Stomach (tissue), 19 donors: ENCODE data around the gene TEX53. TPM values are rescaled to one million over a fixed set of nuclear protein-coding genes. Genes with fewer than 3 reads are reported as not detected.

ENCODE experiments used
- DNase-seq, 2 donors: peaks; one replicate each; pipeline versions ENCODE4 v3.0.0 to v3.0.0-alpha.2; 2013 to 2019
- H3K27ac ChIP-seq, 5 donors: fragments of 200-600 bp in 4 of 5; sonication (generic) in 4 of 5; one replicate each; pipeline ENCODE4 v1.5.1; 2013 to 2019; ENCODE audit warnings: mild to moderate bottlenecking in 1 of 5, moderate library complexity in 1 of 5
- H3K27me3 ChIP-seq, 3 donors: fragments of 200-600 bp; sonication (generic); one replicate each; pipeline ENCODE4 v1.5.1; 2017 to 2019; ENCODE audit warnings: mixed run types in 1 of 3
- H3K36me3 ChIP-seq, 4 donors: fragments of 200-600 bp; sonication (generic); 1 replicate in 3 of 4; 2 replicates in 1 of 4; pipeline ENCODE4 v1.5.1; 2016 to 2019
- H3K4me1 ChIP-seq, 4 donors: fragments of 200-600 bp; sonication (generic); one replicate each; pipeline ENCODE4 v1.5.1; 2016 to 2019
- H3K4me3 ChIP-seq, 4 donors: fragments of 200-600 bp; sonication (generic) in 3 of 4; one replicate each; pipeline ENCODE4 v1.5.1; 2016 to 2019; ENCODE audit warnings: mild to moderate bottlenecking in 1 of 4
- H3K9me3 ChIP-seq, 4 donors: fragments of 200-600 bp; sonication (generic); one replicate each; pipeline ENCODE4 v1.5.1; 2016 to 2019
- CTCF ChIP-seq, 7 experiments: fragments of 450-650 bp in 4 of 7; fragments of 200-600 bp in 3 of 7; sonication (generic) in 3 of 7; IDR thresholded peaks; one replicate each; pipeline ENCODE4 v1.5.1; 2016 to 2019; ENCODE audit warnings: antibody characterized with exemption in 7 of 7, control low read depth in 2 of 7, mild to moderate bottlenecking in 1 of 7
- EP300 ChIP-seq: sonication (generic); formaldehyde crosslinking; IDR thresholded peaks from one replicate; pipeline ENCODE4 v1.6.1; 2017; ENCODE audit warnings: antibody characterized with exemption
- POLR2A ChIP-seq, 4 donors: fragments of 450-650 bp; IDR thresholded peaks; one replicate each; pipeline ENCODE4 v1.6.1; 2016; ENCODE audit warnings: antibody characterized with exemption in 4 of 4, control low read depth in 2 of 4, mild to moderate bottlenecking in 1 of 4, moderate library complexity in 1 of 4
- POLR2AphosphoS5 ChIP-seq, 3 donors: sonication (generic); formaldehyde crosslinking; IDR thresholded peaks; one replicate each; pipeline ENCODE4 v1.6.1; 2016; ENCODE audit warnings: antibody characterized with exemption in 3 of 3
- WGBS, 5 donors: extraction: QIAGEN DNeasy Blood & Tissue Kit in 3 of 5; methylation state at CpG; one replicate each; pipeline versions ENCODE4 v1.1.5 to v1.1.7; 2013 to 2018; 5-methylcytosine and 5-hydroxymethylcytosine counted together
- intact Hi-C: fragments of 100-400 bp; cut with DNase I; formaldehyde crosslinking; loops from one replicate; pipeline ENCODE4 v1.15.1; 2023; ENCODE audit warnings: low total_unique reads
- long read RNA-seq, 10 donors: transcript quantifications; one replicate each; lab custom pipeline, GENCODE V29; 2026
- polyA plus RNA-seq, 3 donors: library from polyadenylated mRNA; stranded (reverse); fragments of 200-250 nt; gene quantifications; one replicate each; pipeline ENCODE4 v1.2.3, GENCODE V29; 2013
- total RNA-seq, 5 donors: library from RNA; depleted of rRNA; stranded (reverse); fragments of >200 nt; gene quantifications; one replicate each; pipeline versions ENCODE4 v1.1.0 to v1.2.3, GENCODE V29; 2014 to 2016
- donor health status: healthy with polysubstance abuse.
- donor health status: Bipolar disorder and iron deficiency.
- donor health status: healthy.

TEX53 gene
- total RNA-seq = not detected
- not detected for polyA plus RNA-seq
- long read RNA-seq, donor 1 = 0 reads
- long read RNA-seq, donor 2 = 0 reads
- long read RNA-seq, donor 3 = 0 reads
- long read RNA-seq, donor 4 = 0 reads
- long read RNA-seq, donor 5 = 0 reads
- long read RNA-seq, donor 6 = 0 reads
- long read RNA-seq, donor 7 = 0 reads
- long read RNA-seq, donor 8 = 0 reads
- long read RNA-seq, donor 9 = 0 reads
- long read RNA-seq, donor 10 = 0 reads

GRCh38 chr9:114657705-114658104, at the start of gene TEX53:
TEX53 (minus strand) TSS chr9:114657805; CDS start chr9:114657774, 31 bp downstream.
- Histone ChIP-seq H3K36me3 (peaks cover 0 to 4% (median 0%) of the 10 kb centered on the region in 4 donors), H3K4me3 (no peak within 1 kb of the TSS), H3K4me1 (peaks cover 0 to 11% (median 6%) of the 10 kb centered on the region in 4 donors), H3K27me3 (peaks cover 0 to 5% (median 0%) of the 10 kb centered on the region in 3 donors), H3K9me3 (no peaks in the 10 kb centered on the region), H3K27ac (no peak within 1 kb of the TSS)
- WGBS, 5 donors = 88 to 98% (median 98%) methylated on average over 4 to 6 of the region's 6 CpGs
- no peak for TF ChIP-seq EP300
- TF ChIP-seq POLR2A (IDR thresholded peaks at IDR 0.05) = no peak
- TF ChIP-seq CTCF (IDR thresholded peaks at IDR 0.05) = no peak
- no peak for TF ChIP-seq POLR2AphosphoS5 (IDR thresholded peaks at IDR 0.05)
- DNase-seq = no peak
- intact Hi-C loops = no loop called here

- H3K4me1 ChIP-seq = no peaks in the 10 kb centered on the region
- no peak for DNase-seq
- H3K36me3 ChIP-seq = no peaks in the 10 kb centered on the region
- intact Hi-C loops = no loop called here
- no peaks in the 10 kb centered on the region for H3K27me3 ChIP-seq
- H3K27ac ChIP-seq = no peak overlapping the region
- 81 to 94% (median 89%) methylated on average over 2 of the region's 2 CpGs for WGBS, 5 donors
- no peaks in the 10 kb centered on the region for H3K9me3 ChIP-seq
- no peak overlapping the region for H3K4me3 ChIP-seq
- TF ChIP-seq POLR2A (IDR thresholded peaks at IDR 0.05) (no peak), EP300 (no peak), POLR2AphosphoS5 (IDR thresholded peaks at IDR 0.05) (no peak), CTCF (IDR thresholded peaks at IDR 0.05) (no peak)
These were observed 49.1 kb upstream of the TEX53 start for GRCh38 chr9:114706711-114707110.

- Histone ChIP-seq H3K4me1 (no peaks in the 10 kb centered on the region), H3K27ac (no peak overlapping the region), H3K36me3 (no peaks in the 10 kb centered on the region), H3K9me3 (no peaks in the 10 kb centered on the region), H3K4me3 (no peak overlapping the region), H3K27me3 (no peaks in the 10 kb centered on the region)
- TF ChIP-seq CTCF (IDR thresholded peaks at IDR 0.05) (no peak), POLR2A (IDR thresholded peaks at IDR 0.05) (no peak), EP300 (no peak), POLR2AphosphoS5 (IDR thresholded peaks at IDR 0.05) (no peak)
- DNase-seq = no peak
- intact Hi-C loops = no loop called here
These were observed 44.4 kb upstream of the TEX53 start for GRCh38 chr9:114701988-114702387.

GRCh38 chr9:114697951-114698351, 40.3 kb upstream of the TEX53 start:
- WGBS, 5 donors = 84 to 93% (median 92%) methylated on average over 4 of the region's 4 CpGs
- Histone ChIP-seq H3K4me3 (no peak overlapping the region), H3K9me3 (no peaks in the 10 kb centered on the region), H3K4me1 (no peaks in the 10 kb centered on the region), H3K36me3 (no peaks in the 10 kb centered on the region), H3K27me3 (no peaks in the 10 kb centered on the region), H3K27ac (no peak overlapping the region)
- no peak for TF ChIP-seq POLR2A (IDR thresholded peaks at IDR 0.05)
- TF ChIP-seq POLR2AphosphoS5 (IDR thresholded peaks at IDR 0.05) = no peak
- TF ChIP-seq CTCF (IDR thresholded peaks at IDR 0.05) = no peak
- no peak for TF ChIP-seq EP300
- intact Hi-C loops = no loop called here
- no peak for DNase-seq
